Stimulated activated CD4-positive, alpha-beta T cell treated with anti-CD3 and anti-CD28 coated beads, TNF-alpha, amount 100 ng/mL, for 48 hours (primary cell): ENCODE measurements around the gene DCC.
"Not testable (repeated sequence)": the region's sequence is repeated elsewhere in the genome, so short reads cannot be mapped to it uniquely, and the experiment has no call there.

ENCODE experiments used
- DNase-seq, 3 donors: peaks; one replicate each; pipeline ENCODE4 v3.0.0-alpha.2; 2020; ENCODE audit warnings: low read depth in 3 of 3

The DCC gene

DNA sequence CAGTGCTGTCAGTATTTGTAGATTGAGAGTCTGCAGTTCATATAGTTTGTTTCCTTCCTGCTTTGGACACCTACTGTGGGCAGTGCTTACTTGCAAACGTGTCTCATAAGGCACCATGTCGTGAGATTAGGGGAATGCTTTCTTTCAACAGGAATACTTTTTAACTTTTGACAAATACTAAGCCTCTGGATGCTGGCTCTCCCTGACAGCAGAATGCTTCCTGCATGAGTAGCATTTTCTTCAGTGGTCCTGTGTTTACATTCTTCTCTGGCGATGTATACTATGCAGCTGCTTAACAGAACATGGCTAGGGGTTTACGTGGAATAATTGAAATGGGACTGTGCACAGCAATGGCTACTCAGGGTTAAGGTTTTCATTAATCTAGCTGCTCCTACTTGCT is 1077.0 kb downstream of the DCC start:
- DNase-seq = no peak

DNA sequence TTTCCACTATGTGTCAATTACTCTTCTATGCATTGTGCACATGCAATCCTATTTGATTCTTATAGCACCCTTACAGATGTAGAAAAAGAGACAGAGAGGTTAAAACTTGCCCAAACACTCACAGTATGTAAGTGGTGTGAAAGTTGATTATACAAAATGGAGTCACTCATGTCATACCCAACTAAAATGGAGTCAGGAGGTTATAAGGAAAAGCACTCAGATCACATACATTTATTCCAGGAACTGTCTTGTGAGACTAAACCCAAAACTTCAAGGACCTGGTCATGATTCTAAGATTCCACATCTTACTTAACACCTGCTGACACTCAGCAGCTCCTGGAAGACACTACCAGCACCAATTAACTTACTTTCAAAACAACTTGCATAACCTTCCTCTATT is 1081.9 kb downstream of the DCC start:
- no peak for DNase-seq

DNA sequence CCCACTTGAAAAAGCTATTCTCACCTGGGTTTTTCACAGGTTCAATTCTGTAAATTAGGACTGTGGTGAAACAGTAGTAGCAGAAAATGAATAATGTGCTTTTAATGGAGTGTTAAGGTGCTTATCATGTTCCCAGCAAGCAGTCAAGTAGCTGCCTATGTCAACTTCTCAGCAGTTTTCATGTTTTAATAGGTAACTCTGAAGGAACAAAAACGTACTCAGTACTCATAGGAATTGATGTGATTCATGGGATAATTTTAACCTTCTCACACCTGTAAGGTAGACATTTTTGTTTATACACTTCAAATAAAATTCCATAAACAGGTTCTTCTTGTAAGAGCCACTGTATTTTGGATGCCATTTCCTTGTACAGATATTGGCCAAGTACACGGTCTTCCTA is 1082.9 kb downstream of the DCC start:
- DNase-seq = no peak

DNA sequence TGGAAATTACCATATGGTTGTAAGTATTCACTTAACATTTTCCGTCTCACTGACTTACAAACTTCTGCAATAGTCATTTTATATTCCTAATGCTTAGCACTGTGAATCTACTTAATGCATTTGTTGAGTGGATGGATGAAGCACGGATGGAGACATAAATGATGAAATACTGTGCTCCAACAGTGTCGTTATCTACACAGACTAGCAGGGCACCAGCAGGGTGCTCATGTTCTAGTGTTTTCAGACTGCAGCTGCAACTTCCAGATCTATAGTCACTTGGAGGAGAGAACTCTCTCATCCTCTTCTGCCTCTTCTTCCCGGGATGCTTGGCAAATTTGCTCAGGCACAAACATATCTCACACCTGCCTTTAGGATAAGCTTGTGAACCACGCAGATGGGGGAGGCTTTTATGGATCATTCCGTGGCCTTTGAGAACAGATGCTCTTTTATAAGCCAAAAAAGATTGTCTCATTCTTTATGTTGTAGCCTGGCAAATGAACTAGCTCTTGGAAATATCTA is 1086.7 kb downstream of the DCC start:
- no peak for DNase-seq

DNA sequence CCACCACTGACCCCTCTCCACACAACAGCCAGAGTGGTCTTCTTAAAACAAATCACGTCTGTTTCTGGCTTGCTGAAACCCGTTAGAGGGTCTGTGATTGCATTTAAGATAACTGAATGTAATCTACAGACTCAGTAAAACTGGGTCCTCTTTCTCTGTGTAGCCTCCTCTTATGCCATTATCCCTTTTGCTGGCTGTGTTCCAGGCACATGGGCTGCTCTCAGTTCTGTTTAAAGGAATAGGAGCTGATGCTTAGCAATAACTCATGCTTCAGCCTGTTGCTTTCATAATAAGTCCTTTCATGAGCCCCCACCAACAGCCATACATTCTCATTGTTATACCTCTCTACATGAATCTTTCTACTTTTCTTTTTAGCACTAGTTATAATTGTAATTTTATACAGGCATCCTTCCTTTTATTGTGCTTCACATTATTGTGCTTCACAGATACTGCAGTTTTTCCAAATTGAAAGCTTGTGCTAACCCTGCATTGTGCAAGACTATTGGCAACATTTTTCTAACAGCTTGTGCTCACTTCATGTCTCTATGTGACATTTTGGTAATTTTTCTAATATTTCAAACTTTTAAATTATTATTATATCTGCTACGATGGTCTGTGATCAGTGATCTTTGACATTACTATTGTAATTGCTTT is 1101.9 kb downstream of the DCC start:
- DNase-seq = no peak

DNA sequence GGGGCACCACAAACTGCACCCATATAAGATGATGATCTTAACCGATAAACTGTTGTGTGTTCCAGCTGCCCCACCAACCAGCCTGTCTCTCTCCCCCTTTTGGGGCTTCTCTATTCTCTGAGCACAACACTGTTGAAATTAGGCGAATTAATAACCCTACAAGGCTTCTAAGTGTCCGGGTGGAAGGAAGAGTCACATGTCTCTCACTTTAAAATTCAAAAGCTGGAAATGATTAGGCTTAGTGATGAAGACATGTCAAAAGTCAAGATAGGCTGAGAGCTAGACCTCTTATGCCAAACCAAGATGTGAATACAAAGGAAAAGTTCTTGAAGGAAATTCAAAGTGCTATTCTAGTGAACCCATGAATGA is 1102.4 kb downstream of the DCC start:
- no peak for DNase-seq

DNA sequence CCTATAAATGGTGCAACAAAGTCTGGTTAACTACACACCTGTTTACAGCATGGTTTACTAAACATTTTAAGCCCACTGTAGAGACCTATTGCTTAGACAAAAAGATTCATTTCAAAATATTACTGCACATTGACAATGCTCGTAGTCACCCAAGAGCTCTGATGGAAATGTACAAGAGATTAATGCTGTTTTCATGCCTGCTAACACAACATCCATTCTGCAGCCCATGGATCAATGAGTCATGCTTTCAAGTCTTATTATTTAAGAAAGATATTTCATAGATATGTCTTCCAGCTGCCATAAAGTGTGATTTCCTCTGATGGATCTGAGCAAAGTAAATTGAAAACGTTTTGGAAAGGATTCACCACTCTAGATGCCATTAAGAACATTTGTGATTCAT is 1103.3 kb downstream of the DCC start:
- no peak for DNase-seq

DNA sequence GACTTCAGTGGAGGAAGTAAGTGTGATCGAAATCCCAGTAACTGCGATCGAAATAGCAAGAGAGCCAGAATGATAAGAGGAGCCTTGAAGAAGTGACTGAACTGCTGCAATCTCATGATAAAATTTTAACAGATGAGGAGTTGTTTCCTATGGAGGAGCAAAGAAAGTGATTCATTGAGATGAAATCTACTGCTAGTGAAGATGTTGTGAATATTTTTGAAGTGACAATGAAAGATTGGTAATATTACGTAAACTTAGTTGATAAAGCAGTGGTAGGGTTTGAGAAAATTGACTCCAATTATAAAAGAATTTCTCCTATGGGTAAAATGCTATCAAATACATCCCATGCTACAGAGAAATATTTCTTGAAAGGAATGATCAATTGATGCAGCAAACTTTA is 1103.8 kb downstream of the DCC start:
- DNase-seq = no peak

DNA sequence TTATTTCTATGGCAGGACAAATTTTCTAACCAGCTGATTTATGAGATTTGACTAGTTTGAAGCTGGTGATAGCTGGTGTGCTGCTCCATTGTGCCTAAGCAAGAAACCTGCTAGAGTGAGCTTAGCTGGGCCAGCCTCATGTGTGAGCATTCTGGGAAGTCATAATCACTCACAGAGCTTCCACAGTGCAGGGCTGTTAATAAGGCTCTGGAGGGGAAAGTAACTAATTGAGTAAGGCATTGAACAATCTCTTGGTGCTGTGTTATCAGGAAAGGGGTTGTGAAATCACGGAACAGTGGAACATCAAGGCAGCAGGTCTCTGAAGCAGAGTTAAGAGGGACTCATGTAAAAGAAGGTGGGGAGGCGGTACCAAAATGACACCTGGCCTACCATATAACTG is 1111.9 kb downstream of the DCC start:
- DNase-seq = no peak

DNA sequence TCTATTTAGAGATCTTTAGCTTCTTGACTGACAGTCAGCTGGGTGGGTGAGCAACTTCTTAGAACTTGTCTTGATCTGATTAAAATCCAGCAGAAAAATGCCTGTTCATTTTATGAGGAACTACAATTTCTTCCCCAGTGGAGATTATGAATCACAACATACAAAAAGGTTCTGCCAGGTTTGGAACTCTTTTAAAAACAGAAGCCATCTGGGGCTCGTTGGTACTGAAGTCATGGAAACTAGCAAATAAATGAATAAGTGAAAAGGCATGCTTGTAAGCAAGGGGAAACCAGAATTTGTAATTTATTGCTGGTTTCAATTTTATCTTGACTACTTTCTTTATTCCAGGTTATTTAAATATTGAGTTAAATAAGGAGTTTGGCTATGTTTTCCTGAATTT is 1117.1 kb downstream of the DCC start:
- DNase-seq = no peak

DNA sequence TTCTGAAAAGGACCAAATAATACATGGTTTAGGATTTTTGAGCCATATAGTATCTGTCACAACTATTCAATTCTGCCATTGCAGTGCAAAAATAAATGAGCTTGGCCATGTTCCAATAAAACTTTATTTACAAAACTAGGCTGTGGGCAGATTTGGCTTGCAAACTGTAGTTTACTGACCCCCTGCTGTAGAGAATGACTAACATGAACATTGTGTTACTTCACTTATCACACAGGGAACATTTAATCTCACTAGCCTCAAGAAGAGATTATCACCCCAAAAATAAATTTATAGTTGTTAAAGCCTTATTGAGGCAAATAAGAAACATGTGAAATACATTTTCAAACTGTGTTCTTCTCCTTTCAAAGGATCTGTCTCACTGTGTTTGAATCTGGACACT is 1118.3 kb downstream of the DCC start:
- no peak for DNase-seq

DNA sequence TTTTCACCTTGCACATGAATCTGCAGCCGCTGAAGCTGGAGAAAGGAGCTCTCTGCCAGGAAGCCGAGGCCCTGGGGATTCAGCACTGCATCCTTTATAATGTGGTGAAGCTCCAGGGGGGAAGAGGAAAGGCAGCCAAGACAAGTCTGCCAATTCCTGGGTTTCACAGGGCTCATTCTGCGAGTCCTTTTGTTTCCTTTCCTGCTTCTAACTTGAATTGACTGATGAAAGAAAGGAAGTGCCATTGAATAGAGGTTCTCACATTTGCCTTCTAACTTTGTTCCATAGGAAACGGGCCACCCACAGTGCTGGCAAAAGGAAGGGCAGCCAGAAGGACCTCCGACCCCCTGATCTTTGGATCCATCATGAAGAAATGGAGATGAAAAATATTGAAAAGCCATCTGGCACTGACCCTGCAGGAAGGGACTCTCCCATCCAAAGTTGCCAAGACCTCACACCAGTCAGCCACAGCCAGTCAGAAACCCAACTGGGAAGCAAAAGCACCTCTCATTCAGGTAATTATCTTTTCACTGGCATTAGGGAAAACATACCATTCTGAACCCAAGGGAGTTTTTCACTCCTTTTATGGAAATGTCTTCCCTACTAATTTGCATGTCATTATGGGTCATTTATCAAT is 1119.1 kb downstream of the DCC start:
- DNase-seq = no peak

DNA sequence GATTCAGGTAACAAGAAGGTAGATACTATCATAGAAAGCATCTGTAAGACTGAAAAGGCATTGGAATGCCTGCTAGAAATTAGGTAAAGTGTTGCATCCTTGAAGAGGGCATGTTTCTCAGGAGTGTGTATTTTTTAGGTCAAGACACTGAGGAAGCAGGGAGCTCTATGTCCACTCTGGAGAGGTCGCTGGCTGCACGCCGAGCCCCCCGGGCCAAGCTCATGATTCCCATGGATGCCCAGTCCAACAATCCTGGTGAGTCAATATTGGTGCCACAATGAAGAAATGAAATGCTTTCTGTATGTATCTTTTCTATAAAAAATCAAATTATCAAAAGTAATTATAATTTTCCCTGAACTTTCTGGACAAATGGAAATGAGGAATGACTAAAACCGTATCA is 1127.8 kb downstream of the DCC start:
- no peak for DNase-seq

DNA sequence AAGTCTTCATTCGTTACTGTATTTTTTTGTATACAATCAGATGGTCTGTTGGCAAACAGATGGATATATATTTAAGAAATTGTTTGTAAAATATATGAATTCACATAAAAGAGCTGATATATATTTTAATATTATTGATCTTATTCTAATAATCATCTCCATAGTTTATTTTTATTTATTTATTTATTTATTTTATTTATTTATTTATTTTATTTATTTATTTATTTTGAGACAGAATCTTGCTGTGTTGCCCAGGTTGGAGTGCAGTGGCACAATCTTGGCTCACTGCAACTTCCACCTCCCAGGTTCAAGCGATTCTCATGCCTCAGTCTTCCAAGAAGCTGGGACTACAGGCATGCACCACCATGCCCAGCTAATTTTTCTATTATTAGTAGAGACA is 1128.2 kb downstream of the DCC start:
- not testable (repeated sequence) for DNase-seq

DNA sequence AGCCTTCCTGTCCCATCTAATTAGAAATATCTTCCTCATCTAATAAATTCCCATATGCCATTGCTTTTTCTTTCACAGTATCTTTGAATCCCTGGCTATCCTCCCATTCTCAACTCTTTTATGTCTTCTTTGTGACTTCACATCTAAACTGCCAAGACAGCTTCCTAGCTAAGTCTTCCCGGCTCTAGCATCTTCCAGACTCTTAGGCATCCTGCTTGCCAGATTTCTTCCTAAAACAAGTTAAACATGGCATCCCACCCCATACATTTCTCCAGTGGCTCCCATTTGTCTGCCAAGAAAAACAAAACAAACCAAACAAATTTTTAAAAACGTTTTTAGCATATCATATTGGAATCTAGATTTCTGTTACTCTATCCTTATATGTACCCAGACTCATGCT is 1132.5 kb downstream of the DCC start:
- DNase-seq = no peak

DNA sequence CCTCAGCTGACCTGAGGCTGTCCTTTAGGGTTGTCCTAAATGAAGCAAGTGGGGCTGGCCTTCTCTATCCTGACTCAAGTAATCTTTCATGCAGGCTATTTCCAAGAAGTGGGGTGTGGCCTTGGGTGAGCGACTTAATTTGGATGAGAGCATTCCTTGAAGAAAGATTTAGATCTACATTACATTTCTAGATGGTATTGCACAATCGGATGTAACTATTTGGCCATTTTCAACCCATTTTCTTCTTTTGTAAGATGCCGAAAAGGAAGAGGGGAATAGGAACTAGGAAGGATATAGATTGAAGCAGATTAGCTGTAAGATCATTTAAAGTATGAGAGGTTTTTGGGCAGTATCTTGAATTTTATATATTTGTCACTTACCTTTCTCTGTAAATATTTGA is 1138.2 kb downstream of the DCC start:
- DNase-seq = no peak

DNA sequence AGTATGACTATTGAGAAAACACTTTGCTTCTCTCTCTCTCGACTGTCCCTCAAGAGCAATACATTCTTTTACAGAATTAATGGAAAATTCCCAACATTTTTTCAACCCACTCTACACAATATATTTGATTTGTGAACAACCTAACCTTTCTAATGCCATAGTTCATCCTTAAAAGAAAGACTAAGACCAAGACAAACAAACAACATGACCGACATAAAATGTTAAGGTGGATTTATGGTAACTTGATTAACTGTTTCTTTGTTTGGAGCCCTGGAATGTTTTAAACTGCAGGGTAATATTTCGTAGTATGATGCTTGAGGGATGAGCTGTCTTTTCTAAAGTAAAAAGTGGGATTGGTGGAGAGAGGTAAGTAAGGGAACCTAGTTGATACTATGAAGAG is 1146.3 kb downstream of the DCC start:
- no peak for DNase-seq

DNA sequence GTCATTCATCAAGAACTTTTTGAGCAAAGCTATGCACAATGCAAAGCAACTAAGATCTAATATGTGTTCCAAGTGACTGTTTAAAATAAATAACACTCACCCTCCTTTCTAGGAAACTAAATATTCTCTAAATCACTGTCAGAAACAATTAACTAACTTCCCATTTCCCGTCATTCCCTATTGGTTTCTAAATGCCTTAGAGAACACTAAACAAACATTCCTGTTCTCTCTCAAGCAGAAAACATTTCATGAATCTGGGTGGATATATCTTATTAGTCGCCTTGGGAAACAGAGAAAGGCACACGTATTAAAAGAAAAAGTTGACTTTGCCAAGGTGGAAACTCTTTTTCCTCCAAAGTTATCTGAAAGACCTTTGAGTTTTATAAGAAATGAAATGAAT is 1149.3 kb downstream of the DCC start:
- no peak for DNase-seq

DNA sequence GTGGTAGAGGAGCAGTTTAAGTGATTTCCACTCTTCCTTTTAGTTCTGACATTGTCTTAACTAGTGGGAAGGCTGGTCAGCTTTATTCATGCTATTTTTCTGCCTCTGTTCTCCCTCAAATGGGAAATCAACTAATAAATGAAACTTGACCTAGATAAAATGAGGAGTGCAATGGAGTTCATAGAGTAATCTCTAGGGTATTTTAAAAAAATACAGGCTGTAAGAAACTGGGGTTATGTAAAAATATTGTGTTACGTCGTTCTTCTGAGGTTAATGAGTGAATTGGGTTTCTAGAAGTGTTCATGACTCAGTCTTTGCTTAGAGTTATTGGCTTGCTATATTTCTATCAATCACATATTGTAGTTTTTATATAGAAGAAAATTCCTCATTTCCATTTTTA is 1150.0 kb downstream of the DCC start:
- no peak for DNase-seq

DNA sequence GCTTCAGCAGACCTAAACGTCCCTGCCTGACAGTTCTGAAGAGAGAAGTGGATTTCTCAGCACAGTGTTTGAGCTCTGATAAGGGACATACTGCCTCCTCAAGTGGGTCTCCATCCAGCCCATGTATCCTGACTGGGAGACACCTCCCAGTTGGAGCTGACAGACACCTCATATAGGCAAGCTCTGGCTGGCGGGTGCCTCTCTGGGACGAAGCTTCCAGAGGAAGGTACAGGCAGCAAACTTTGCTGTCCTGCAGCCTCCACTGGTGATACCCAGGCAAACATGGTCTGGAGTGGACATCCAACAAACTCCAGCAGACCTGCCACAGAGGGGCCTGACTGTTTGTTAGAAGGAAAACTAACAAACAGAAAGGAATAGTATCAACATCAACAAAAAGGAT is 1156.0 kb downstream of the DCC start:
- no peak for DNase-seq

DNA sequence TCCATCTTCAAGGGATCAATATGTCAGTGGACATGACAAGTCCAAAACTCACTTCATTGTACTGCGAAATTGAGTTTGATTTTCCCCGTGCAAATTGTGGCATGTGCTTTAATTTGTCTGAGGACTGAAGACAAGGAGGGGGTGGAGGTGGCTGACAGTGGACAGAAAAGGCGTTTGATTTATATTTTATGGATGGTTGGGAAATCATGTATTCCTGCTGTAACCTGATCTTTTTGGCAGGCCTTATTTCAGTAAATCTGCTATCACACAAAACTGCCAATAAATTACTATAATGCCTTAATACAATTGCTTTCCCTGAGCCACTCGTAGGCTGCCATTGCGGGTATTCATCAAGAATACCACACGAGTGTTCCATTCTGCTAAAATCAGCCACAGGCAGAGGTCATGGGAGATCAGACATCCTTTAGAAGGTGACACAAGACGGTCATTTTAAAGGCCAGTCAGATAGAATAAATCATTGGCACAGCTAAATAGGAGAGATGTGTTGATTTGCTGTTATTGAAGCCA is 1164.0 kb downstream of the DCC start:
- DNase-seq = no peak

DNA sequence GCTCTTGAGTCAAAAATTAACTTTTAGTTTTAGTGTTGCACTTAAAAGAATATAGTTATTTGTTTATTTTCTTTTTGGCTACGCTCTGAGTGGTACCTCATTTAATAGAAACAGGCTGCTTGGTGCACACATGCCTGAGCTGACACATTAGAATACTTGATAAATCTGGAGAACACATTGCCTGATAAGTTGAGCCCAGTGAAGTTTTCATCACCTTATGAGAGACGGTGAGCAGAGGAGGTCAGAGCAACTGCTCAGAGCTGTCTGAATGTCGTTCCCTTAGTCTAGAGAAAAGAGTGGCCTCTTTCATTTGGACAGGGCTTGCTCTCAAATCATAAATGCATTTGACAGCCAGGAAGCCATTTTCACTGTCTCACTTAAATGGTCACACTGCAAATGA is 1168.5 kb downstream of the DCC start:
- no peak for DNase-seq

DNA sequence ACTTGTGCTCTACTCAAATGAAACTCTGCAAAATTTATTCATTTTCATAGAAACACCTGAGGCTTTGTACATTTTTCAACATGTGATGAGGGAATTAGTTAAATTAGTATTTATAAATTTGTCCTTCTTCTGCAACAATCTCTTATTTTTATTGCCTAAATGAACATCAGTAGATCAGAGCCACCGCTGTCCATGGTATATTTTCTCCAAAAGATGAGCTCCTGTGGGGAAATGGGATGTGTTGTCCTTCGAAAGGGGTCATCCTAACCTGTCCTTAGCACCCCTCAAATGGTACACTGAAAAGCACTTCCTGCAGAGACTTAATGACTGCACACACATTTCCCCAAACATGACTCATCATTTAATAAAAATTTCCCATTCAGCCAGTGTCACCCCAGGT is 1169.9 kb downstream of the DCC start:
- no peak for DNase-seq

DNA sequence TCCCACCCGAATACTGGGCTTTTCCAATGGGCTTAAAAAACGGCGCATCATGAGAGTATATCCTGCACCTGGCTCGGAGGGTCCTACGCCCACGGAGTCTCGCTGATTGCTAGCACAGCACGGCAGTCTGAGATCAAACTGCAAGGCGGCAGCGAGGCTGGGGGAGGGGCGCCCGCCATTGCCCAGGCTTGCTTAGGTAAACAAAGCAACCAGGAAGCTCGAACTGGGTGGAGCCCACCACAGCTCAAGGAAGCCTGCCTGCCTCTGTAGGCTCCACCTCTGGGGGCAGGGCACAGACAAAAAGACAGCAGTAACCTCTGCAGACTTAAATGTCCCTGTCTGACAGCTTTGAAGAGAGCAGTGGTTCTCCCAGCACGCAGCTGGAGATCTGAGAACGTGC is 1171.7 kb downstream of the DCC start:
- not testable (repeated sequence) for DNase-seq
